Mesodermal cell (in vitro differentiated cells): Measurements from ENCODE around the gene BAHD1.

Experiments
- H3K27ac ChIP-seq: 2 replicates; pipeline ENCODE4 v1.7.0; 2013; ENCODE audit warnings: mild to moderate bottlenecking, low read depth, low read length, moderate library complexity; ENCODE audit not compliant: severe bottlenecking
- H3K36me3 ChIP-seq: 2 replicates; pipeline ENCODE4 v1.7.1; 2013; ENCODE audit warnings: mild to moderate bottlenecking, low read length, moderate library complexity; ENCODE audit not compliant: control insufficient read depth, insufficient read depth
- H3K4me1 ChIP-seq: one replicate; pipeline ENCODE4 v1.7.1; 2013; ENCODE audit warnings: mild to moderate bottlenecking, low read length; ENCODE audit not compliant: insufficient read depth, control insufficient read depth, poor library complexity, severe bottlenecking
- H3K4me3 ChIP-seq: 2 replicates; pipeline ENCODE4 v1.7.0; 2013; ENCODE audit warnings: low read length, control low read depth, mild to moderate bottlenecking; ENCODE audit not compliant: insufficient read depth, poor library complexity, severe bottlenecking; ENCODE audit errors: extremely low read depth
- H3K9me3 ChIP-seq: 2 replicates; pipeline ENCODE4 v1.7.1; 2013; ENCODE audit warnings: mild to moderate bottlenecking, low read length, moderate library complexity; ENCODE audit not compliant: control insufficient read depth
- WGBS, 2 experiments: methylation state at CpG; one replicate each; pipeline ENCODE4 v1.1.5; 2013; ENCODE audit warnings: missing lambda C conversion rate in 2 of 2; ENCODE audit not compliant: insufficient coverage in 2 of 2; 5-methylcytosine and 5-hydroxymethylcytosine counted together

The BAHD1 gene

DNA sequence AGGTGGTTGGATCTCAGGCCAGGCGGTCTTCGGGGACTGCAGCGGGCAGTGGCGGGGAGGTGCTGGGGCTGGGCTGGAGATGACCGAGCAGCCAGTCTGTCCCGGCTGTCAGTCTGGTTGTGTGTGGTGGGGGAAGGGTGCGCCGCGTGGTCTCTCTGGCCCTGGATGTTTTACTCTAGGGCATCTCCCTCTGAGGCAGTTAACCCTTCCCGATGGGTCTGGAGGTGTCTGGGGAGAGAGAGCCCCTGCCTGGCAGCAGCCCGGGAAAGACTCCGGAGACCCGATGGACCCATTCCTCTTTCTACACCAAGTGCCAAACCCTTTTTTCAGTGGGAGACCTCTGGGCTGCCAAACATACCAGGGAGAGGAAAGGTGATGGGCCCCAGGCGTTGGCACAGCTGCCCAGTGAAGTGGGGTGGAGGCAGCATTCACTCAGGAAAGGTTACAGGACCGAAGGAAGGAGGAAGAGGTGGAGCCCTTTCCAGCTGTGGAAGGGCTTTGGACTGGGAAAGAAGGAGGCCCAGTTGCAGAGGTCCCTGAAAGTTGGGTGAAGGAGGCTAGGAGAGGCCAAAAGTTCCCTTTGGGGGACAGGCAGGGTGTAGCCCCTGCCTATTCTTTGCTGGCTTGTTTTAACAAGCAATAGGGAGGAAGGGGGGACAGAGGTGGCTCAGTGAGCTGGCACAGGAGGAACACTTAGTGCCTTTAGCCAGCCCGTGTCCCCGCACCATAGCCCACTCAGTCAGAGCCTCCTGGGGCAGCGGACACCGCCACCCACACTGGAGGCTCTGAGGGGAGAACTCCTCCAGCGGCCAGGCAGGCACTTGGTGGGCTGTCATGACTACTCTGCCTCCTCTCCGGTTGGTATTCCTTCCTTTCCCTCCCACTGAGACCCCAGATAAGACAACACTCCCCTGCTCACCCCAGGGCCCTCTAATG, 2.7 kb upstream of the BAHD1 start:
- H3K4me3 ChIP-seq: peak overlapping the region; percentile 43
- H3K36me3 ChIP-seq: peaks cover 2% of the 10 kb centered on the region
- H3K27ac ChIP-seq: no peak overlapping the region
- peaks cover 31% of the 10 kb centered on the region for H3K4me1 ChIP-seq
- 38 to 54% methylated on average over 14 to 15 of the region's 21 CpGs for WGBS, 2 experiments
- no peaks in the 10 kb centered on the region for H3K9me3 ChIP-seq

DNA sequence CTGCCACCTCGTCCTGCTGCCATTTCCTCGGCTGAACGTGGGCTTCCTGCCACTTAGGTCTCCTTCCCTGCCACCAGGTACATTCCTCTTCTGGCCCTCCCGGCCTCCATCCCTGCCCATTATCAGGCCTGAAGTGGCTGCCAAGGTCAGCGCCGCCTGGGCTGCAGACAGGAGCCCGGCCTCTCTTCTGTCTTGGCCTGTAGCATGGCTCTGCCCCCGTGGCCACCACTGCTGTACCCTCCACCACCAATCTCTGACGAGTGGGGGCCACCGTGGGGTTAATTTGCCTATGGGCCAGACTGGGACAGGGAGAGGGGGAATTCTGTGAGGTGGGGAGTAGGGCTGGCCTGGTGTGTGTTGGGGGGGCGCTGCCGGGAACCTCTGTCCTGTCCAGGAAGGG, 2.0 kb upstream of the BAHD1 start:
- H3K9me3 ChIP-seq: no peaks in the 10 kb centered on the region
- H3K4me1 ChIP-seq: peaks cover 38% of the 10 kb centered on the region
- no peak overlapping the region for H3K27ac ChIP-seq
- 43 to 55% methylated on average over 5 to 9 of the region's 12 CpGs for WGBS, 2 experiments
- peaks cover 3% of the 10 kb centered on the region for H3K36me3 ChIP-seq
- H3K4me3 ChIP-seq: no peak overlapping the region

DNA sequence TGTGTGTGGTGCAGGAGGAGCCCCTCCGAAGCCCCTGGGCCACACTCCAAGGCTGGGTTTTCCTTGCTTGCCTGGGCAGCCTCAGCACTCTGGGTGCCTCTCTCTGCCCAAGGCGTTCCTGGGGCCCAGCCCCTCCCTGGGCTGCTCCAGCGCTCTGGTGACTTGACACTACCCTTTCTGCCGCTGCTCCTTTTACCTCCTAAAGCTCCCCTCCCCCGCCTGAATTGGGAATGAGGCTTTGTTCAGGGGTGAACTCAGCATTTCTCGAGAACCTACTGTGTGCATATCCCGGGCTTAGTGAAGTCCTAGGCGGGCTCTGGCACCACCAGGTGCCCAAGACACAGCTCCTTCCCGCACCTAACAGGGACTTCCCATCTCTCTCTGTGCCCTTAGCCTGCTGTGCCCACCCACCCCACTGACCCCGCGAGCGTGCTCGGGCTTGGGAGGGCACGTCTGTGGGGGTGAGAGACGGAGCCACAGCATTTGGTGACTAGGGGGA, 1.2 kb upstream of the BAHD1 start:
- Histone ChIP-seq H3K9me3 (no peaks in the 10 kb centered on the region), H3K4me3 (peak overlapping the region; percentile 59), H3K27ac (peak overlapping the region; percentile 25), H3K36me3 (peaks cover 3% of the 10 kb centered on the region), H3K4me1 (peaks cover 42% of the 10 kb centered on the region)
- WGBS, 2 experiments: 0 to 2% methylated on average over 8 to 9 of the region's 15 CpGs

DNA sequence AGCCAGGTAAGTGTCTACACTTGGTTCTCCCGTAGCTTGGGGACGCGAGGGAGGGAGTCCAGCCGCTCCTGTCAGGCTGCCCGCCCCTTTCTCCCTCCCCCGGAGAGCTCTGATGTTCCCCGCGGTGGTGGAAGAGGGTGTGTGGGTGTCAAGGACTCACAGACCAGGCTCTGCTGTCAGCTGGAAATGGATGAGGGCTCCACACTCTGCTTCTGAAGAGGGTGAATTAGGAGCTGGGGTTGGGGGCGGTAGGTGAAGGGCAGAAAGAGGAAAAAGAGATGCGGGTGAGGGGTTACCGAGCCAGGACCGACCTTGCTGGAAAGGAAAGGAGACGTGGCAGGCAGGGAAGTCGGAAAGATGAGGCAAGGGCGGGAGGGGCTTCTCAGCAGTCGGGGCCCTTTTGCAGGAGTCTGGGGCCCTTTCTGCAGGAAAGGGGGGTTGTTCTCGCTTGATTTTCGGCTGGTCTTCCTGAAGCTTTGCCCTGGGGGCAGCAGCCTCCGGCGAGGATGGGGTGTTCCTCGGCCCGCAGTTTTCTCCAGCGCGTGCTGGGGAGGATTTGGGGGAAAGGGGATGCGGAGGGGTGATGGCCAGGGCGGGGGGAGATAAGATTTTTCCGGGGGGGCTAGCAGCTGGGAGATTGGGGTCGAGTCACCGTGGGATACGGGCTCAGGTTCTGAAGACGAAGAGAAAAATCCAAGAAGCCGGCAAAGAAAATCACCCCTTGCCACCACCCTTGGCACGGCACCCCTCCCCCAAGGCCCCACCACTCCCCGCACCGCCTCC, 602 bp upstream of the BAHD1 start:
- H3K27ac ChIP-seq: peak overlapping the region; percentile 25
- H3K4me3 ChIP-seq: peak overlapping the region; percentile 59
- no peaks in the 10 kb centered on the region for H3K9me3 ChIP-seq
- 0 to 3% methylated on average over 6 to 20 of the region's 35 CpGs for WGBS, 2 experiments
- H3K4me1 ChIP-seq: peaks cover 49% of the 10 kb centered on the region
- peaks cover 3% of the 10 kb centered on the region for H3K36me3 ChIP-seq

DNA sequence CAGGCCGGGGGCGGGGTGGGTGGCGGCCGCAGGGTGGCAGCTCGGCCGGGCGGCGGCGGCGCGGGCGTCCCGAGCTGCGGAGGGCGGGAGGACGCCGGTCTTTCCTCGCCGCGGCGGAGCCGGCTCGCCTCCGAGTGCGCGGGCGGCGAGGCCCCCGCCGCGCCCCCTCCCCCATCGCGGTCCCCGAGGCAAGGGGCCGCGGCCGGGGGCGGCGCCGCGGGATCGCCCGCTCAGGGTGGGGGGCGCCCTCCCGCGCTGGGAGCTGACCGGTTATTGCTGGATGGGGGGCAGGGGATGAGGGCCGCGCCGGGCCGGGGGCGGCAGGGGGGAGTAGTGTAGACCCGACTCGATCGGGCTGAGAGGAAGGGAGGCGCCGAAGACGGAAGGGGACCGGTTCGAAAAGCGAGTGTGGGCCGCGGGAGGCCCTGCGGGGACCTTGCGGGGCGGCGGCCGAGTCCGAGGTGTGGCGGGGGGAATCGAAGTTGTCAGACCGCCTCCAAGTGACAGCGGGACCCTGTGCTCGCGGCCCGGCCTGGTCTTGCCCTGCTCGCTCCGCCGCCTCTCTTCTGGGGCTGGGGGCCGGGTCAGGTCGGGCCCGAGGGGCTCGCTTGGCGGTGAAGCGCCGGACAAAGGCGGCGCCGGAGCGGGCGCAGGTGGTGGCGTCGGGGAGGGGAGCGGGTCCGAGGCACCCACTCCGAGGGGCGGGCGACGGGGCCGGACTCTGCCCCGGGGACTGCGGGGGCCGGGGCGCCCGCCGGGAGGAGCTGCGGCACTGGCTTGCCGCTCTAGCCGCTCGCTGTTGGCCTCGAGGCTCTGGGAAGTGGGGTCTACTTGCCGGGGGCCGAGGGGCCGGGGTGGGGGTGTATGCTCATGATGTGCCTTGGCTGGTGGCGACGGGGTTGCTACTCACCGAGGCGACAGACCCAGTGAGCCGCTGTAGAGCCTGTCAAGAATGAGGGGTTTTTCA, 1.1 kb downstream of the BAHD1 start:
- Histone ChIP-seq H3K4me3 (peak overlapping the region; percentile 70), H3K9me3 (no peaks in the 10 kb centered on the region), H3K36me3 (peaks cover 3% of the 10 kb centered on the region), H3K27ac (no peak overlapping the region), H3K4me1 (peaks cover 52% of the 10 kb centered on the region)
- WGBS, 2 experiments: 0 to 1% methylated on average over 31 to 79 of the region's 119 CpGs

DNA sequence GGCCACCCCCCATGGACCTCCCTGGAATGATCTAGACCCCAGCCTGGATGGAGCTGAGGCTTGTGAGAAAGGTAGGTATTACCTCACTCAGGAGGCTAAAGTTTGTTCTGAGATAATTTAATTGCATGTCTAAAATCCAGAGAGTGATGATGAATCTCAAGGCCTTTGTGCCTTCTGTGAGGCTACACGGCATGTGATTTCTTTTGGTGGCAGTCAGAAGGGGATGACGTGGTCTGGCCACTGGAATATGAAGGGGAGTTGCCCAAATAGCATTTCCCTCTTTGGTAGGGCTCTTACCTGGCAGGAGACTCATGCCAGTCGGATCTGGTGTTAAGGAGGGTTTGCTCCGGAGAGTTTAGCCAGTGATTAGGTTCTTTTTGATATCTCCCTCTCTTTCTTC, 2.5 kb downstream of the BAHD1 start:
- no peak overlapping the region for H3K4me3 ChIP-seq
- 80 to 90% methylated on average over 2 to 3 of the region's 4 CpGs for WGBS, 2 experiments

DNA sequence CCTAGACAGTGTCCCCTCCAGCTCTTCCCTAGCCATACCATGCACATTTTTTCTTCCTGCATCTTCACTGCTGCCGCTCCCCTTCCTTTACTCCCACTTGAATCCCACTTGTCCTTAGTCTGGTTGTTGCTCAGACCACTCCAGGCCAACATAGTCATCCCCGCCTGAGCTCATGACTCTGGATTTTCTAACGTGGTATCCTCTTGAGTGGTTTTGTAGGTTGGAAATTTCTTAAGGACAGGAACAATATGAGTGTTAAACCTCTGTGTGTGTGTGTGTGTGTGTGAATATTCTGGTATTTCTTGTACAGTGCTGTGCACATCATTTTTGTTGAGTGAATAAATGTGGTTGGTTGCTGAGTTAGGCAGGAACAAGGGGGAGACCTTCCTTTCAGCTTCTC, 3.1 kb downstream of the BAHD1 start:
- no peaks in the 10 kb centered on the region for H3K9me3 ChIP-seq
- H3K27ac ChIP-seq: no peak overlapping the region
- no peak overlapping the region for H3K4me3 ChIP-seq
- H3K36me3 ChIP-seq: peaks cover 5% of the 10 kb centered on the region
- WGBS, 2 experiments: 67 to 87% methylated on average over 1 to 3 of the region's 3 CpGs
- H3K4me1 ChIP-seq: peaks cover 35% of the 10 kb centered on the region

More for the DNA sequence above, 2.5 kb downstream of the BAHD1 start:
- Histone ChIP-seq H3K36me3 (peaks cover 5% of the 10 kb centered on the region), H3K27ac (no peak overlapping the region), H3K4me1 (peaks cover 39% of the 10 kb centered on the region), H3K9me3 (no peaks in the 10 kb centered on the region)

DNA sequence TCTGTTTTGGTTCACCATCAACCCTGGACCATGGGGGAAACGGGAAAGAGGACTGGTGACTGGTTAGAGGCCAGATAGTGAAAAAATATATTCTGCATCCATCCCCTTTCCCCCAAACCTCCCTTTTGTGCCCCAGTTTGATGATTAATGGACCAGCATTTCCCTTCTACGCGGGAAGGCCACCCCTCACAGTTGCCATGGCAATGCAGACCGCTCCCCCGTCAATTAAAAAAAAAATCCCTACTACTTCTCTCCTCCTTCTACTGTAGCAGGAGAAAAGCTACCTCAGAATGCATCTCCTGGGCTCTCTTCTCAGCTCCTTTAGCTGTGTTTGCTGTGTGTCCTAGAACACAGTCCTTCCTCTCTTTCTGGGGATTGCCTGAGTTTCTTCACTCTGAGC, 4.0 kb downstream of the BAHD1 start:
- 43 to 60% methylated on average over 4 of the region's 5 CpGs for WGBS, 2 experiments
- Histone ChIP-seq H3K4me3 (no peak overlapping the region), H3K4me1 (peaks cover 31% of the 10 kb centered on the region), H3K27ac (no peak overlapping the region), H3K9me3 (no peaks in the 10 kb centered on the region), H3K36me3 (peaks cover 5% of the 10 kb centered on the region)

DNA sequence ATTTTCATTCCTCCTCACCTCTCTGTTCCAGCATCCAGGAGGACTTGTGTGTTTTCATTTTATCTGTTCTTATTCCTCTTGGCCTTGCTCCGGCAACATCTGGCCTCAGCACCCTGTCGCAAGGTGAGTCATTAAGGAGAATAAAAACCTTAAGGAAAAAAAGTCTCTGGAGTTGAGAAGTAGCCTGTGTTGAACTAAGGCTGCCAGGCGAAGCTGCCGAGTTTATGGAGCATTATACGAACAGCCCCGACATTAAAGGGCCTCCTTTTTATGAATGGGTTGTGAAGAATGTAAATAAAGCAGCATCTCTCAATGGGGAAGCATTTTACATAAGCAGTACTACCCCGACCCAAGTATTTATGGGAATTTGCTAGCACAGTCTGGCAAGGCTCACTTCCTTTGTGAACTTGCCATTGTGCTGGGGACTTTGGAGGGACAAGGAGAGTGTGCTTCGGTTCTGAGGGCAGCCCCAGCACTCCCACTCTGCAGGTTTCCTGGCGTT, 4.7 kb downstream of the BAHD1 start:
- Histone ChIP-seq H3K36me3 (peaks cover 5% of the 10 kb centered on the region), H3K4me1 (peaks cover 31% of the 10 kb centered on the region), H3K9me3 (no peaks in the 10 kb centered on the region), H3K27ac (peak overlapping the region; percentile 10), H3K4me3 (no peak overlapping the region)
- WGBS, 2 experiments: 43 to 45% methylated on average over 7 to 8 of the region's 9 CpGs

DNA sequence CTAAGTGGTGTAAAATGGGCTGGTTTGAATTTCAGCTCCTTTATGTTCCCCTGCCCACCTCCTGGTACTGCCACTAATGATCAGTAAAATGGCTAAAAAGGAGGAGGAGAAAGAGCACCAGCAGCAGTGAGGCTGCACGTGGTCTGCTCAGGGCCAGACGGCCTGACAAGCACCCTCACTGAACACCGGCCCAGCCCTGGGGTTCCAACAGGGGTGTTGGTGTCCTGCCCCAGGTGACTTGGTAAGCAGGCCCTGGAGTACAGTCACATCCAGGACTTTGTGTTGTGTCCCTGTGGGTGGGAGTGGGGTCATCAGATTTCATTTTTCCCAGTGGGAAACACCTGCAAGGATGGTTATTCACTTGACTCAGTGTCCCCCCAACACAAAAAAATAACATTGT, 5.4 kb downstream of the BAHD1 start:
- H3K9me3 ChIP-seq: no peaks in the 10 kb centered on the region
- H3K4me1 ChIP-seq: peaks cover 33% of the 10 kb centered on the region
- H3K27ac ChIP-seq: no peak overlapping the region
- peaks cover 5% of the 10 kb centered on the region for H3K36me3 ChIP-seq
- WGBS, 2 experiments: 81 to 100% methylated on average over 2 to 3 of the region's 3 CpGs
- no peak overlapping the region for H3K4me3 ChIP-seq
